NB4 (cell line): ENCODE data around the gene DNM1.

ENCODE experiments used
- CTCF ChIP-seq: IDR thresholded peaks from one replicate; pipeline ENCODE4 v1.5.1; 2012; ENCODE audit warnings: low read depth, low read length
- MYC ChIP-seq: IDR thresholded peaks from 2 replicates; pipeline ENCODE4 v1.6.1; 2011; ENCODE audit warnings: low read depth, low read length

DNA sequence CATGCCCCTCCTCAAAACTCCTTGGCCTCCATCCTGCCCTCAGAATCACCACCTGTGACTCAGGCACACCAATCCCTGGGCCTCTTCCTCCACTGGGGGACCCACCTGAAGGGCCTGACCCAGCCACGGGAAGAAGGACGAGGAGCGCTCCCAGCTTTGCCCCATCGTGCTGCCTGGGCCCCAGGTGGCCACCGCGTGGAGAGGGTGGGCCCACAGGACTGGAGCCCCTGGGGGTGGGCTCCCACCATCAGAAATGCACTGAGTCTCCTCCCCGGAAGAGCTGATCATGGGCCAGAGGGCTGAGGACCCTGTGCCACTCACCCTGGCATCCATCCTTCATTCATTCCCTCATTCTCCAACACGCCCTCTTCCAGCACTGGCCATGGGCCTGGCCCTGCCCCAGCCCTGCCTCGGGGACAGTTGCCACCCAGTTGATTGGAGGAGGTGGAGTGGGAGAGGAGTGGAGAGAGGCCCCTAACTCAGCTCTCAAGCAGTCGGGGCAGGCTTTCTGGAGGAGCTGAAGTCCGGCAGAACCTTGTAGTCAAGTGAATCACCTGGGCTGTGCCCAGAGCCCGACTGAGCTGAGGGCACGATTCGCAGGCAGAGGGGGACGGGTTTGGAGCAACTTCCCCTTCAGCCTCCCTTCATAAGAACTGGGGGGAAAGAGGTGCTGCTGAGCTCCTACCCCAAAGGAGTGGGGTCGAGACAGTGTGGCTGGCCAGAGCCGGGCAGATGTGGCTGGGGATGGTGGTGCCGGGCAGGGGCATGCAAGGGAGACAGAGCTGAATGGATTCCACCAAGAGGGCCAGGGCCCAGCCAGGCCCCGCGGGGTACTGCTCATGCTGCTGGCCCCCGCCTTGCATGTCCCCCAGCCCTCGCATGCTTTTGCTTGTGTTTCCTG lies 29.6 kb downstream of the DNM1 start:
- TF ChIP-seq CTCF (no peak), MYC (no peak)
